Transverse colon (tissue), 4 donors: Measurements from ENCODE around the gene DUSP9.

Source experiments
- CTCF ChIP-seq, 5 experiments: fragments of 200-600 bp in 3 of 5; fragments of 450-650 bp in 2 of 5; sonication (generic) in 3 of 5; IDR thresholded peaks; 1 replicate in 2 of 5; 2 replicates in 3 of 5; pipeline ENCODE4 v1.5.1; 2016 to 2017; ENCODE audit warnings: antibody characterized with exemption in 5 of 5, inconsistent platforms in 3 of 5, mild to moderate bottlenecking in 2 of 5, moderate library complexity in 1 of 5
- POLR2A ChIP-seq: fragments of 450-650 bp; IDR thresholded peaks from one replicate; pipeline ENCODE4 v1.6.1; 2016; ENCODE audit warnings: antibody characterized with exemption, mild to moderate bottlenecking, moderate library complexity
- POLR2AphosphoS5 ChIP-seq, 3 donors: sonication (generic); formaldehyde crosslinking; IDR thresholded peaks; one replicate each; pipeline ENCODE4 v1.6.1; 2016; ENCODE audit warnings: antibody characterized with exemption in 3 of 3

GRCh38 chrX:153609917-153610835 lies 36.8 kb upstream of the DUSP9 start:
- TF ChIP-seq CTCF (IDR thresholded peaks at IDR 0.05) (peak; percentile 60 to 73 (median 72)), POLR2A (no peak), POLR2AphosphoS5 (IDR thresholded peaks at IDR 0.05) (no peak)
